ENCODE data around the gene CEP57. TPM values are rescaled to one million over a fixed set of nuclear protein-coding genes. Genes with fewer than 3 reads are reported as not detected.

CEP57 gene
- polyA plus RNA-seq, 6 donors from 2014 or later = 40.2 to 59.8 (median 54.2) TPM

GRCh38 chr11:95789506-95790122 is 684 bp upstream of the CEP57 start, which contains the start of gene FAM76B:
Gene FAM76B, minus strand, starts transcription at chr11:95789782. Its CDS starts 304 bp downstream, at chr11:95789478.
- no peaks in the 10 kb centered on the region for H3K9me3 Mint-ChIP-seq
- H3K27me3 Mint-ChIP-seq = no peaks in the 10 kb centered on the region
- H3K4me1 Mint-ChIP-seq = peaks cover 26 to 52% (median 42%) of the 10 kb centered on the region in 3 donors
- H3K4me3 Mint-ChIP-seq = peak within 1 kb of the TSS; percentile 97 to 100 (median 100)
- H3K36me3 Mint-ChIP-seq = peaks cover 0 to 10% of the 10 kb centered on the region in 2 donors
- H3K27ac Mint-ChIP-seq = peak within 1 kb of the TSS; percentile 100
- ATAC-seq (ENCODE audit: low read depth in 2 of 2) = peak; percentile 68 to 70
- DNase-seq = peak; percentile 98

GRCh38 chr11:95790933-95791708 is 823 bp downstream of the CEP57 start:
- DNase-seq = peak; percentile 31
- H3K9me3 Mint-ChIP-seq = no peaks in the 10 kb centered on the region
- ATAC-seq (ENCODE audit: low read depth in 2 of 2) = no peak
- peaks cover 0 to 1% of the 10 kb centered on the region in 2 donors for H3K36me3 Mint-ChIP-seq
- peaks cover 31 to 65% (median 44%) of the 10 kb centered on the region in 3 donors for H3K4me1 Mint-ChIP-seq
- H3K27me3 Mint-ChIP-seq = no peaks in the 10 kb centered on the region
- H3K4me3 Mint-ChIP-seq = peak overlapping the region; percentile 97 to 100 (median 100)
- peak overlapping the region; percentile 100 for H3K27ac Mint-ChIP-seq

- no peak for DNase-seq
- no peaks in the 10 kb centered on the region for H3K9me3 Mint-ChIP-seq
- H3K27me3 Mint-ChIP-seq = no peaks in the 10 kb centered on the region
- no peak for ATAC-seq (ENCODE audit: low read depth in 2 of 2)
- H3K4me1 Mint-ChIP-seq = peaks cover 31 to 65% (median 44%) of the 10 kb centered on the region in 3 donors
- H3K4me3 Mint-ChIP-seq = peak overlapping the region; percentile 97 to 100 (median 100)
- H3K36me3 Mint-ChIP-seq = no peaks in the 10 kb centered on the region
- H3K27ac Mint-ChIP-seq = peak overlapping the region; percentile 14 to 100 (median 41)
These were observed 1.4 kb downstream of the CEP57 start for GRCh38 chr11:95791709-95792033.

GRCh38 chr11:95792200-95792599 is 1.9 kb downstream of the CEP57 start:
- Mint-ChIP-seq H3K4me1 (peaks cover 31 to 65% (median 44%) of the 10 kb centered on the region in 3 donors), H3K27ac (peak overlapping the region in 4 of 6 donors; percentile 14 to 100 (median 50))

GRCh38 chr11:95792700-95793099 is 2.4 kb downstream of the CEP57 start:
- DNase-seq (no peak), ATAC-seq (ENCODE audit: low read depth in 2 of 2) (no peak)
- Mint-ChIP-seq H3K27me3 (no peaks in the 10 kb centered on the region), H3K4me1 (peaks cover 35 to 65% (median 40%) of the 10 kb centered on the region in 3 donors), H3K36me3 (no peaks in the 10 kb centered on the region), H3K9me3 (no peaks in the 10 kb centered on the region), H3K27ac (no peak overlapping the region), H3K4me3 (peak overlapping the region in 1 of 8 donors; percentile 64)

More at GRCh38 chr11:95792200-95792599, 1.9 kb downstream of the CEP57 start:
- no peaks in the 10 kb centered on the region for H3K27me3 Mint-ChIP-seq
- peak overlapping the region; percentile 10 to 100 (median 100) for H3K4me3 Mint-ChIP-seq
- DNase-seq (no peak), ATAC-seq (ENCODE audit: low read depth in 2 of 2) (no peak)
- H3K9me3 Mint-ChIP-seq = no peaks in the 10 kb centered on the region
- no peaks in the 10 kb centered on the region for H3K36me3 Mint-ChIP-seq

GRCh38 chr11:95793116-95793515 is 2.8 kb downstream of the CEP57 start:
- Mint-ChIP-seq H3K36me3 (no peaks in the 10 kb centered on the region), H3K4me3 (peak overlapping the region in 1 of 8 donors; percentile 64), H3K4me1 (peaks cover 35 to 62% (median 36%) of the 10 kb centered on the region in 3 donors), H3K27me3 (no peaks in the 10 kb centered on the region), H3K27ac (no peak overlapping the region), H3K9me3 (no peaks in the 10 kb centered on the region)
- no peak for ATAC-seq (ENCODE audit: low read depth in 2 of 2)
- DNase-seq = no peak

GRCh38 chr11:95794086-95794485 is 3.8 kb downstream of the CEP57 start:
- Mint-ChIP-seq H3K27me3 (no peaks in the 10 kb centered on the region), H3K4me1 (peaks cover 28 to 55% (median 35%) of the 10 kb centered on the region in 3 donors), H3K9me3 (no peaks in the 10 kb centered on the region), H3K4me3 (peak overlapping the region in 1 of 8 donors; percentile 44), H3K27ac (no peak overlapping the region), H3K36me3 (no peaks in the 10 kb centered on the region)
- ATAC-seq (ENCODE audit: low read depth in 2 of 2) (no peak), DNase-seq (no peak)

- H3K4me1 Mint-ChIP-seq = peaks cover 26 to 44% (median 39%) of the 10 kb centered on the region in 3 donors
- H3K27me3 Mint-ChIP-seq = no peaks in the 10 kb centered on the region
- H3K4me3 Mint-ChIP-seq = peak overlapping the region in 1 of 8 donors; percentile 44
- ATAC-seq (ENCODE audit: low read depth in 2 of 2) = no peak
- H3K9me3 Mint-ChIP-seq = no peaks in the 10 kb centered on the region
- no peak overlapping the region for H3K27ac Mint-ChIP-seq
- H3K36me3 Mint-ChIP-seq = peaks cover 8 to 10% of the 10 kb centered on the region in 2 donors
- DNase-seq = no peak
These were observed 5.5 kb downstream of the CEP57 start for GRCh38 chr11:95795627-95796295.

GRCh38 chr11:95796501-95796900 is 6.2 kb downstream of the CEP57 start:
- Mint-ChIP-seq H3K4me3 (peak overlapping the region in 1 of 8 donors; percentile 44), H3K27me3 (no peaks in the 10 kb centered on the region), H3K4me1 (peaks cover 20 to 36% (median 33%) of the 10 kb centered on the region in 3 donors), H3K36me3 (peaks cover 9 to 13% of the 10 kb centered on the region in 2 donors), H3K9me3 (no peaks in the 10 kb centered on the region), H3K27ac (no peak overlapping the region)
- ATAC-seq (ENCODE audit: low read depth in 2 of 2) (no peak), DNase-seq (no peak)

GRCh38 chr11:95799546-95799945 is 9.2 kb downstream of the CEP57 start:
- Mint-ChIP-seq H3K4me3 (no peak overlapping the region), H3K4me1 (peaks cover 5 to 17% (median 14%) of the 10 kb centered on the region in 3 donors), H3K27ac (peak overlapping the region in 3 of 6 donors; percentile 17 to 49 (median 27)), H3K27me3 (no peaks in the 10 kb centered on the region), H3K36me3 (peaks cover 13 to 18% of the 10 kb centered on the region in 2 donors), H3K9me3 (no peaks in the 10 kb centered on the region)
- DNase-seq (no peak), ATAC-seq (ENCODE audit: low read depth in 2 of 2) (no peak)

- Mint-ChIP-seq H3K36me3 (peaks cover 13 to 18% of the 10 kb centered on the region in 2 donors), H3K4me3 (peak overlapping the region in 1 of 8 donors; percentile 29), H3K27ac (no peak overlapping the region), H3K4me1 (peaks cover 4 to 13% (median 5%) of the 10 kb centered on the region in 3 donors), H3K9me3 (no peaks in the 10 kb centered on the region), H3K27me3 (no peaks in the 10 kb centered on the region)
- ATAC-seq (ENCODE audit: low read depth in 2 of 2) (no peak), DNase-seq (no peak)
These were observed 10.1 kb downstream of the CEP57 start for GRCh38 chr11:95800438-95800837.

GRCh38 chr11:95802806-95803205 is 12.5 kb downstream of the CEP57 start:
- Mint-ChIP-seq H3K4me1 (peaks cover 0 to 5% (median 0%) of the 10 kb centered on the region in 3 donors), H3K27me3 (no peaks in the 10 kb centered on the region), H3K27ac (peak overlapping the region in 1 of 6 donors; percentile 8), H3K4me3 (no peak overlapping the region), H3K36me3 (peaks cover 13 to 18% of the 10 kb centered on the region in 2 donors), H3K9me3 (no peaks in the 10 kb centered on the region)
- ATAC-seq (ENCODE audit: low read depth in 2 of 2) (no peak), DNase-seq (no peak)

- no peak for DNase-seq
These were observed 13.7 kb downstream of the CEP57 start for GRCh38 chr11:95803973-95804372.

More at GRCh38 chr11:95803973-95804372, 13.7 kb downstream of the CEP57 start:
- peaks cover 0 to 5% (median 0%) of the 10 kb centered on the region in 3 donors for H3K4me1 Mint-ChIP-seq
- ATAC-seq (ENCODE audit: low read depth in 2 of 2) = no peak
- no peaks in the 10 kb centered on the region for H3K9me3 Mint-ChIP-seq
- no peak overlapping the region for H3K4me3 Mint-ChIP-seq
- H3K27me3 Mint-ChIP-seq = no peaks in the 10 kb centered on the region
- H3K36me3 Mint-ChIP-seq = peaks cover 13 to 18% of the 10 kb centered on the region in 2 donors
- H3K27ac Mint-ChIP-seq = no peak overlapping the region
